AG10803 (cell line): ENCODE results near the gene SMYD2.

Source experiments
- DNase-seq: peaks from one replicate; pipeline ENCODE4 v3.0.0; 2010; ENCODE audit warnings: low read depth
- H3K4me3 ChIP-seq: 2 replicates; pipeline ENCODE4 v1.5.1; 2011; ENCODE audit warnings: mild to moderate bottlenecking, low read length, control low read depth
- TF ChIP-seq, protein P1 (sequence below): conservative IDR thresholded peaks from 2 replicates; pipeline ENCODE4 v1.5.1; 2011; ENCODE audit warnings: mild to moderate bottlenecking, low read length, control low read depth, inconsistent platforms

The SMYD2 gene

DNA sequence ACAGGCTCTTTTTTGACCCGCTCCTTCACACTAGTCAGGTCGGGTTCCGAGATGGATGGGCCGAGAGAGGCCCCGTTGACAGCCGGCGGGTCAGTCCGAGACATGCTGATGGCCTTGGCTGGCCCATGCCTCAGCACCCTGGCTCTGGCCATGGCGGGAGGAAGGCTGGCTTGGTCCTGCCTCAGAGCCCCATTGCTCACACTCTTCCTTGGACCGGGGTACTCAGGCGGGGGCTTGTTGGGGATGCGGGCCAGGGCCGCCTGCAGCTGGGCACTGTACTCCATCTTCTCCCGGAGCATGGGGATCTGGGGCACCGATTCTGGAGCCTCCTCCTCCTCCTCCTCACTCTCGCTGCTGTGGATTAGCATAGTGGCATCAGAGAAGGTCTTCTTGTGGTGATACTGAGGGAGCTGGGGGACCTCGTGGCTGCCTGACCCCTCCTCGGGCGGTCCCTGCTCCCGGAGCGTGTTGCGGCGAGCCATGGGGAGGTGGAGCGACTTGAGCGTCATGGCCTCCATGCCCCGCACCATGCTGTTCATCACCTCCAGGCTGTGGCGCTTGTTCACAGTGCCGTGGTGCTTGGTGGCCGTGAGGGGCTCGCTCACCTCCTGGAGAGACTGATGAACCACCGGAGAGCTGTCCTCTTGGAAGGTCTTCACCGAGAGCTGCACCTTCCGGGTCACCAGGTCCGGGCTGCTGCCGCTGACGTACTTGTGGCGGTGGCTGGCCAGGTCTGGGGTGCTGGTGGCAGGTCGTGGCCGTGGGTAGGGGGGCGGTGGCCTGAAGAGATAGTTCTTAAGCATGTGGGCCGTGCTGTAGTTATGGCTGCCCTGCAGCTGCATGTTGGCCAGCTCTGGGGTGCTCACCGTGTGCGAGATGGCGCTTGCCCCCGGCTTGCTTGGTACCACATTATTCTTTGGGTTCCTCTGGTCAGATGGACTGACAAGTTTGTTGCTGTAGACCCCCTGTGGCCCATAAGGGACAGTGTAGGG is 102.7 kb downstream of the SMYD2 start:
- TF ChIP-seq, protein P1, sequence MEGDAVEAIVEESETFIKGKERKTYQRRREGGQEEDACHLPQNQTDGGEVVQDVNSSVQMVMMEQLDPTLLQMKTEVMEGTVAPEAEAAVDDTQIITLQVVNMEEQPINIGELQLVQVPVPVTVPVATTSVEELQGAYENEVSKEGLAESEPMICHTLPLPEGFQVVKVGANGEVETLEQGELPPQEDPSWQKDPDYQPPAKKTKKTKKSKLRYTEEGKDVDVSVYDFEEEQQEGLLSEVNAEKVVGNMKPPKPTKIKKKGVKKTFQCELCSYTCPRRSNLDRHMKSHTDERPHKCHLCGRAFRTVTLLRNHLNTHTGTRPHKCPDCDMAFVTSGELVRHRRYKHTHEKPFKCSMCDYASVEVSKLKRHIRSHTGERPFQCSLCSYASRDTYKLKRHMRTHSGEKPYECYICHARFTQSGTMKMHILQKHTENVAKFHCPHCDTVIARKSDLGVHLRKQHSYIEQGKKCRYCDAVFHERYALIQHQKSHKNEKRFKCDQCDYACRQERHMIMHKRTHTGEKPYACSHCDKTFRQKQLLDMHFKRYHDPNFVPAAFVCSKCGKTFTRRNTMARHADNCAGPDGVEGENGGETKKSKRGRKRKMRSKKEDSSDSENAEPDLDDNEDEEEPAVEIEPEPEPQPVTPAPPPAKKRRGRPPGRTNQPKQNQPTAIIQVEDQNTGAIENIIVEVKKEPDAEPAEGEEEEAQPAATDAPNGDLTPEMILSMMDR: no peak
- DNase-seq: no peak
- H3K4me3 ChIP-seq: no peak overlapping the region

DNA sequence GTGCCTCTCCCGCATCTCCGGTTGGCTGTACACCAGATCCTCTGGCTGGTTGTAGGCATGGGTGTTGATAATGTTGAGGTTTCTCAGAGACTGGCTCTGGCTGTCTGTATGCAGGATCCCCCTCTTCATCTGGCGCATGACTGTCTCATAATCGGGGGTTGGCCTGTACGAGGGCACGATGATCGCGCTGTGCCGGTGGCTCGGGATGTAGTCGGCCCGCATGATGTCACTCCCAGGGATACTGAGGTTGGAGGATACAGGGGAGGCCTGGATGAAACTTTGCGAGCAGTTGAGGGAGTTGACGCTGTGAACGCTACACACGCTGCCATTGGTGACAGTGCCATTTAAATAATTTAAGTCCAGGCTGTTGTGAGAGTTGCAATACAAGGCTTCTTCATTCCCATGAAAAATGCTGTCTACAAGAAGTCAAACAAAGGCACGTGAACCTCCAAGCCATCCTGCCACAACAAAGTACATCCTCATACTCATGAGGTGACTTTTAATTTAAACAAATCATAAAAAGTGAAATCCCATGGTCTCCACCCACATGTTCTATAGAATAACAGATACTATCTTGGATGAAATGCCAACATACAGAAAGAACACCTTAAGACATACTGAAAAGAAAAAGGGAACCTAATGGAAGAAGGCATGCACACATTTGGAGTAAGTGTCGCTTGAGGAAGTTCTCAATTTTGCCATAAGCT is 103.6 kb downstream of the SMYD2 start:
- TF ChIP-seq, protein P1: no peak
- DNase-seq: no peak
- no peak overlapping the region for H3K4me3 ChIP-seq

DNA sequence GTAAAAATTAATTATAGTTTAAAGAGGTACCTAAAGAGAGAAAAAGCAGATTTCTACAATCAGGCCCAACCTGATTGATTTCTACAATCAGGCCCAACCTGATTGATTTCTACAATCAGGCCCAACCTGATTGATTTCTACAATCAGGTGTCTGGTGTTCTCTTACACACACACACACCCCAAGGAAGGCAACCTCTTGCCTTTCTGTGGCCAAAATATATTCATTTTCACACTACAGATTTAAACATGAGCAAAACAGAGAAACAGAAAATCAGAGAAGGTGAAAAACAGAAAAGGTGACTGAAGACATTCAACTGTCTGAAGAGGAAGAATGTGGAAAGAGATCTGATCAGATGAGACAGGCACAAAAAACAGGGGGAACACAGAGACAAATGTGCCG is 104.5 kb downstream of the SMYD2 start:
- TF ChIP-seq, protein P1: no peak
- DNase-seq: no peak

DNA sequence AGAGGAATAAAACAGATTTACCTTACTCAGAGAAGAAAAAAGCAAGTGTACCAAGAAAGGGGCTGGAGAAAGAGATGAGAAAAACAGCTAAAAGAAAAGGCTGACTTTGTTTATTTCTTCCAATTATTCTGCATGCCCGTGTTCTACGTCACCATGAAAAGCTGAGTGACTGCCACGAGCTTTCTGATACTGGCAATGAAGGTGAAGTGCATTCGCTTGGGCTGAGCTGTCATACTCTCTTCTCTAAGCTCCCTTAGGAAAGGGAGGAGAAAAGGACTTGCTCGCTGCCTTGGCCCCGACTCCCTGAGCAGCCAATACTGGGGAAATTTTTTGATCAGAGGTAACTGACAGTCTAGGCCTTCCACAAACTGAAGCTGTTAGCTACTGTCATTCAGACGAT is 105.4 kb downstream of the SMYD2 start:
- DNase-seq: no peak
- no peak overlapping the region for H3K4me3 ChIP-seq
- TF ChIP-seq, protein P1: no peak

More for the DNA sequence above, 104.5 kb downstream of the SMYD2 start:
- H3K4me3 ChIP-seq: no peak overlapping the region
